Measurements from ENCODE around the gene P4HA2. TPM values are rescaled to one million over a fixed set of nuclear protein-coding genes. Genes with fewer than 3 reads are reported as not detected.

Gene P4HA2
- total and polyA plus RNA-seq, 2 of the 13 experiments (the other 11 are each of a cell fraction or from before 2014, with no cell fraction given), result 37.7 to 126 TPM

GRCh38 chr5:132227485-132228240 is at the start of gene P4HA2 (continued):
- no peak for TF ChIP-seq ZNF496 (CRISPR knock-in tag; IDR thresholded peaks at IDR 0.05; ENCODE audit: insufficient replicate concordance)
- no peak for TF ChIP-seq CENPX (CRISPR knock-in tag; IDR thresholded peaks at IDR 0.05)
- TF ChIP-seq ELF3 (CRISPR knock-in tag; IDR thresholded peaks at IDR 0.05), result no peak
- no peak for TF ChIP-seq NR2F1 (CRISPR knock-in tag; IDR thresholded peaks at IDR 0.05)
- TF ChIP-seq SIX1 (CRISPR knock-in tag; IDR thresholded peaks at IDR 0.05; ENCODE audit: borderline replicate concordance), result no peak
- TF ChIP-seq, protein P1, sequence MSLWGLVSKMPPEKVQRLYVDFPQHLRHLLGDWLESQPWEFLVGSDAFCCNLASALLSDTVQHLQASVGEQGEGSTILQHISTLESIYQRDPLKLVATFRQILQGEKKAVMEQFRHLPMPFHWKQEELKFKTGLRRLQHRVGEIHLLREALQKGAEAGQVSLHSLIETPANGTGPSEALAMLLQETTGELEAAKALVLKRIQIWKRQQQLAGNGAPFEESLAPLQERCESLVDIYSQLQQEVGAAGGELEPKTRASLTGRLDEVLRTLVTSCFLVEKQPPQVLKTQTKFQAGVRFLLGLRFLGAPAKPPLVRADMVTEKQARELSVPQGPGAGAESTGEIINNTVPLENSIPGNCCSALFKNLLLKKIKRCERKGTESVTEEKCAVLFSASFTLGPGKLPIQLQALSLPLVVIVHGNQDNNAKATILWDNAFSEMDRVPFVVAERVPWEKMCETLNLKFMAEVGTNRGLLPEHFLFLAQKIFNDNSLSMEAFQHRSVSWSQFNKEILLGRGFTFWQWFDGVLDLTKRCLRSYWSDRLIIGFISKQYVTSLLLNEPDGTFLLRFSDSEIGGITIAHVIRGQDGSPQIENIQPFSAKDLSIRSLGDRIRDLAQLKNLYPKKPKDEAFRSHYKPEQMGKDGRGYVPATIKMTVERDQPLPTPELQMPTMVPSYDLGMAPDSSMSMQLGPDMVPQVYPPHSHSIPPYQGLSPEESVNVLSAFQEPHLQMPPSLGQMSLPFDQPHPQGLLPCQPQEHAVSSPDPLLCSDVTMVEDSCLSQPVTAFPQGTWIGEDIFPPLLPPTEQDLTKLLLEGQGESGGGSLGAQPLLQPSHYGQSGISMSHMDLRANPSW (CRISPR knock-in tag; IDR thresholded peaks at IDR 0.05; ENCODE audit: borderline replicate concordance), result no peak
- peak; percentile 78; the same call in 1 of the 2 replicates for TF ChIP-seq ZNF691 (CRISPR knock-in tag; IDR thresholded peaks at IDR 0.05; ENCODE audit: borderline replicate concordance, low read depth)
- TF ChIP-seq KIAA2018 (CRISPR knock-in tag; IDR thresholded peaks at IDR 0.05; ENCODE audit: borderline replicate concordance), result no peak
- TF ChIP-seq, protein P2, sequence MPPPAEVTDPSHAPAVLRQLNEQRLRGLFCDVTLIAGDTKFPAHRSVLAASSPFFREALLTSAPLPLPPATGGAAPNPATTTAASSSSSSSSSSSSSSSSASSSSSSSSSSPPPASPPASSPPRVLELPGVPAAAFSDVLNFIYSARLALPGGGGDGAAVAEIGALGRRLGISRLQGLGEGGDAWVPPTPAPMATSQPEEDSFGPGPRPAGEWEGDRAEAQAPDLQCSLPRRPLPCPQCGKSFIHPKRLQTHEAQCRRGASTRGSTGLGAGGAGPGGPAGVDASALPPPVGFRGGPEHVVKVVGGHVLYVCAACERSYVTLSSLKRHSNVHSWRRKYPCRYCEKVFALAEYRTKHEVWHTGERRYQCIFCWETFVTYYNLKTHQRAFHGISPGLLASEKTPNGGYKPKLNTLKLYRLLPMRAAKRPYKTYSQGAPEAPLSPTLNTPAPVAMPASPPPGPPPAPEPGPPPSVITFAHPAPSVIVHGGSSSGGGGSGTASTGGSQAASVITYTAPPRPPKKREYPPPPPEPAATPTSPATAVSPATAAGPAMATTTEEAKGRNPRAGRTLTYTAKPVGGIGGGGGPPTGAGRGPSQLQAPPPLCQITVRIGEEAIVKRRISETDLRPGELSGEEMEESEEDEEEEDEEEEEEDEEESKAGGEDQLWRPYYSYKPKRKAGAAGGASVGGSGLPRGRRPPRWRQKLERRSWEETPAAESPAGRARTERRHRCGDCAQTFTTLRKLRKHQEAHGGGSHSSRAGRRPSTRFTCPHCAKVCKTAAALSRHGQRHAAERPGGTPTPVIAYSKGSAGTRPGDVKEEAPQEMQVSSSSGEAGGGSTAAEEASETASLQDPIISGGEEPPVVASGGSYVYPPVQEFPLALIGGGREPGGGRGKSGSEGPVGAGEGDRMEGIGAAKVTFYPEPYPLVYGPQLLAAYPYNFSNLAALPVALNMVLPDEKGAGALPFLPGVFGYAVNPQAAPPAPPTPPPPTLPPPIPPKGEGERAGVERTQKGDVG (CRISPR knock-in tag; IDR thresholded peaks at IDR 0.05; ENCODE audit: borderline replicate concordance), result no peak
- peak; percentile 7 for TF ChIP-seq ZEB1 (IDR thresholded peaks at IDR 0.05; ENCODE audit: insufficient replicate concordance, low read depth)
- TF ChIP-seq FOSL2 (CRISPR knock-in tag; IDR thresholded peaks at IDR 0.05), result no peak
- no peak for TF ChIP-seq KAT2B (IDR thresholded peaks at IDR 0.05; ENCODE audit: borderline replicate concordance, low read depth, low read length)
